Measurements from ENCODE around the gene DOK6. TPM values are rescaled to one million over a fixed set of nuclear protein-coding genes. Genes with fewer than 3 reads are reported as not detected.
"Not testable (repeated sequence)": the region's sequence is repeated elsewhere in the genome, so short reads cannot be mapped to it uniquely, and the experiment has no call there.

Gene DOK6
- total RNA-seq, 1 donor, result 3.6 TPM

DNA sequence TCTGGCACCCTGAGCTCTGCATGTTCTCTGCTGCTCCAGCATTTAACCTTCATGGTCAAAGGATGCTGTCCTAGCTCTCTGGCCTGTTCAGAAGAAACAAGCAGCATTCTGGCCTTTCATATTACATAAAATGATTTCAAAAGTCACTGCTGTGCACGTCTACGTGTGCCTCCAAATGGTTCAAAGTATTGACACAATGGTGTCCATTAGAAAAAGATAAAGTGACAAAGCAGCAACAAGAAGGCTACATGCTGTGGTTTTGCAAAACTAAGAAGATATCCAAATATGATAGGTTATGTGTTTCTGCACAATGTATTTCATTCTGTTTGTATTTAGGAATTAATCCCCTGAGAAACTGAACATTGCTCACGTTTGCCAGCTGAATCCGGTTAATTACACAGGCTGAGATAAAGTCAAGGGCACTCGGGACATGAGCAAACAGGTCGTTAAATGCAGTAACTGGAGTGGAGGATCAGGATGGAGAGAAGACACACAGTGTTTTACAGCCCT is 258.5 kb downstream of the DOK6 start:
- Histone ChIP-seq H3K9me3 (ENCODE audit: low read depth, low read length) (no peaks in the 10 kb centered on the region), H2AFZ (ENCODE audit: low read length) (no peak overlapping the region), H3K79me2 (ENCODE audit: insufficient read depth, low read length) (no peaks in the 10 kb centered on the region), H3K27me3 (ENCODE audit: insufficient read depth, low read length) (no peaks in the 10 kb centered on the region), H3K27ac (ENCODE audit: low read depth, low read length) (no peak overlapping the region), H3K36me3 (ENCODE audit: insufficient read depth, low read length) (no peaks in the 10 kb centered on the region), H3K4me3 (ENCODE audit: insufficient read depth, low read length) (no peak overlapping the region), H3K4me2 (ENCODE audit: insufficient read depth, low read length) (no peak overlapping the region), H4K20me1 (ENCODE audit: insufficient read depth, low read length) (no peaks in the 10 kb centered on the region), H3K4me1 (ENCODE audit: insufficient read depth, low read length) (no peaks in the 10 kb centered on the region)
- TF ChIP-seq, protein P1, sequence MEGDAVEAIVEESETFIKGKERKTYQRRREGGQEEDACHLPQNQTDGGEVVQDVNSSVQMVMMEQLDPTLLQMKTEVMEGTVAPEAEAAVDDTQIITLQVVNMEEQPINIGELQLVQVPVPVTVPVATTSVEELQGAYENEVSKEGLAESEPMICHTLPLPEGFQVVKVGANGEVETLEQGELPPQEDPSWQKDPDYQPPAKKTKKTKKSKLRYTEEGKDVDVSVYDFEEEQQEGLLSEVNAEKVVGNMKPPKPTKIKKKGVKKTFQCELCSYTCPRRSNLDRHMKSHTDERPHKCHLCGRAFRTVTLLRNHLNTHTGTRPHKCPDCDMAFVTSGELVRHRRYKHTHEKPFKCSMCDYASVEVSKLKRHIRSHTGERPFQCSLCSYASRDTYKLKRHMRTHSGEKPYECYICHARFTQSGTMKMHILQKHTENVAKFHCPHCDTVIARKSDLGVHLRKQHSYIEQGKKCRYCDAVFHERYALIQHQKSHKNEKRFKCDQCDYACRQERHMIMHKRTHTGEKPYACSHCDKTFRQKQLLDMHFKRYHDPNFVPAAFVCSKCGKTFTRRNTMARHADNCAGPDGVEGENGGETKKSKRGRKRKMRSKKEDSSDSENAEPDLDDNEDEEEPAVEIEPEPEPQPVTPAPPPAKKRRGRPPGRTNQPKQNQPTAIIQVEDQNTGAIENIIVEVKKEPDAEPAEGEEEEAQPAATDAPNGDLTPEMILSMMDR (IDR thresholded peaks at IDR 0.05; ENCODE audit: extremely low read depth, low read depth, low read length), result no peak
- DNase-seq (ENCODE audit: insufficient read length, low spot score, missing footprints), result no peak

DNA sequence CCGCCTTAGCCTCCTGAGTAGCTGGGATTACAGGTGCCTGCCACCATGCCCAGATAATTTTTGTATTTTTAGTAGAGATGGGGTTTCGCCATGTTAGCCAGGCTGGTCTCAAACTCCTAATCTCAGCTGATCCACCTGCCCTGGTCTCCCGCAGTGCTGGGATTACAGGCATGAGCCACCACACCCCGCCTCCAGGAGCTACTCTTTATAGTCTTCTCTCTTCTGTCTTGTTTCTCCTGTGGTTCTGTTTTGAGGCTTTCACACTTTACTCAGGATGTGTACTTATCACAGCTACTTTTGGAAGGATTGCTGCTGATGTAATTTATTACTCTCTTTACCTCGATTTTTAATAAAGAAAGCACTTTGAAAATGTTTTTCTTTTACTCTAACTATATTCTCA is 261.4 kb downstream of the DOK6 start:
- H3K4me2 ChIP-seq (ENCODE audit: insufficient read depth, low read length); H3K27ac ChIP-seq (ENCODE audit: low read depth, low read length); H2AFZ ChIP-seq (ENCODE audit: low read length); H3K36me3 ChIP-seq (ENCODE audit: insufficient read depth, low read length); DNase-seq (ENCODE audit: insufficient read length, low spot score, missing footprints); H3K4me3 ChIP-seq (ENCODE audit: insufficient read depth, low read length); H4K20me1 ChIP-seq (ENCODE audit: insufficient read depth, low read length); H3K27me3 ChIP-seq (ENCODE audit: insufficient read depth, low read length); H3K4me1 ChIP-seq (ENCODE audit: insufficient read depth, low read length); H3K9me3 ChIP-seq (ENCODE audit: low read depth, low read length); H3K79me2 ChIP-seq (ENCODE audit: insufficient read depth, low read length): not testable (repeated sequence)

DNA sequence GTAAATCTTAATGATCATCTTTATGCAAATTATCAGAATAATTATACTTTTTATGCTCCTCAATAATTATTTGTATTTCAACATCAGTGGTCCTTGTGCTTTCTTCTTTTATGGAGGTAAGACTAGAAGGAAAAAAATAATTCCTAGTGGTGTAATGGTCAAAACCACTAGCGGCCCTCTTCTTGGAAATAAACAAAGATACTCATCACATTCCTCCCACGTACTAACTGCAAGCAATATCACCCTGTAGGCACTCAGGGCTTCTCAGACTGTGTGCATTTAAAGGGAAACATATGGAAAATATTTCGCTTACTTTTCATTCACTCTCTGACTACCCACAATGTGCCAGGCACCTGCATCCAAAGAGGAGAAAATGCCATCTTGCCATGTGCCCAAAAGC is 263.7 kb downstream of the DOK6 start:
- TF ChIP-seq, protein P1 (IDR thresholded peaks at IDR 0.05; ENCODE audit: extremely low read depth, low read depth, low read length), result no peak
- DNase-seq (ENCODE audit: insufficient read length, low spot score, missing footprints), result no peak
- Histone ChIP-seq H3K4me3 (ENCODE audit: insufficient read depth, low read length) (no peak overlapping the region), H3K79me2 (ENCODE audit: insufficient read depth, low read length) (no peaks in the 10 kb centered on the region), H2AFZ (ENCODE audit: low read length) (no peak overlapping the region), H3K4me1 (ENCODE audit: insufficient read depth, low read length) (no peaks in the 10 kb centered on the region), H3K27ac (ENCODE audit: low read depth, low read length) (no peak overlapping the region), H3K9me3 (ENCODE audit: low read depth, low read length) (no peaks in the 10 kb centered on the region), H4K20me1 (ENCODE audit: insufficient read depth, low read length) (no peaks in the 10 kb centered on the region), H3K36me3 (ENCODE audit: insufficient read depth, low read length) (no peaks in the 10 kb centered on the region), H3K4me2 (ENCODE audit: insufficient read depth, low read length) (no peak overlapping the region), H3K27me3 (ENCODE audit: insufficient read depth, low read length) (no peaks in the 10 kb centered on the region)

DNA sequence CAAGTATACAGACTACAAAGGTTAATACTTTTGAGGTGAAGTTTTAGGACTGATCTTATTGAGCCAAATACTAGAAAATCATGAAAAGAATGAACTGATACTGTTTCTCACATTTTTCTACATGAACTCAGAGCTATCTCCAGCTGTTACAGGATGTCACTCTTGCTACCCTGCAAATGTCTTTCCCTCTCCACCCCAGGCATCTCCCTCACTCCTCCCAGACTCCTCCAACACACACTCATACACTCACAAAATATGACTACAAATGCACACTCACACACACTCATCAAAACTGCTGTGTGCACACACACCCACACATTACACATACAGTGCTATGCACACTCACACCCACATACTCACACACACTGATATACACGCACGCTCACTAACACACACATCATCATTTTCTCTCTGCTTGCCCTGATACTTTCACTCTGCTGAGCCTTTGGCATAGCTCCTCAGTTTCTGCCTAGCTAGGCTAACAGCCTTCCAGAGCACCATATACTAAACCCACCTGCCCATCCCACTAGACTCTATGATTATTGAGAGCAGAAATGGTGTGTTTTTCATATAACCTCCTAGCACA is 273.7 kb downstream of the DOK6 start:
- no peaks in the 10 kb centered on the region for H3K9me3 ChIP-seq (ENCODE audit: low read depth, low read length)
- no peak overlapping the region for H3K27ac ChIP-seq (ENCODE audit: low read depth, low read length)
- H4K20me1 ChIP-seq (ENCODE audit: insufficient read depth, low read length), result no peaks in the 10 kb centered on the region
- no peaks in the 10 kb centered on the region for H3K79me2 ChIP-seq (ENCODE audit: insufficient read depth, low read length)
- DNase-seq (ENCODE audit: insufficient read length, low spot score, missing footprints), result no peak
- H3K4me2 ChIP-seq (ENCODE audit: insufficient read depth, low read length), result no peak overlapping the region
- H2AFZ ChIP-seq (ENCODE audit: low read length), result no peak overlapping the region
- TF ChIP-seq, protein P1 (IDR thresholded peaks at IDR 0.05; ENCODE audit: extremely low read depth, low read depth, low read length), result no peak
- H3K4me3 ChIP-seq (ENCODE audit: insufficient read depth, low read length), result no peak overlapping the region
- H3K27me3 ChIP-seq (ENCODE audit: insufficient read depth, low read length), result no peaks in the 10 kb centered on the region
- H3K4me1 ChIP-seq (ENCODE audit: insufficient read depth, low read length), result no peaks in the 10 kb centered on the region
- H3K36me3 ChIP-seq (ENCODE audit: insufficient read depth, low read length), result no peaks in the 10 kb centered on the region

Measured in osteoblast (primary cell).